Type B pancreatic cell (in vitro differentiated cells): ENCODE results near the gene TOLLIP. TPM values are rescaled to one million over a fixed set of nuclear protein-coding genes. Genes with fewer than 3 reads are reported as not detected.
"Not testable (repeated sequence)": the region's sequence is repeated elsewhere in the genome, so short reads cannot be mapped to it uniquely, and the experiment has no call there.

Source experiments
- DNase-seq: peaks from one replicate; pipeline ENCODE4 v3.0.0; 2021; ENCODE audit warnings: mixed read lengths; ENCODE audit not compliant: unreplicated experiment; ENCODE audit errors: extremely low spot score
- H3K27ac Mint-ChIP-seq: 2 replicates; pipeline ENCODE4 v1.8.0; 2021; ENCODE audit warnings: mild to moderate bottlenecking, mixed read lengths
- H3K27me3 Mint-ChIP-seq: 2 replicates; pipeline ENCODE4 v1.8.0; 2021; ENCODE audit warnings: mixed read lengths
- H3K36me3 Mint-ChIP-seq: 2 replicates; pipeline ENCODE4 v1.8.0; 2021; ENCODE audit warnings: mixed read lengths
- H3K4me1 Mint-ChIP-seq: one replicate; pipeline ENCODE4 v1.8.0; 2021; ENCODE audit warnings: mixed read lengths; ENCODE audit not compliant: unreplicated experiment
- H3K4me3 Mint-ChIP-seq: 2 replicates; pipeline ENCODE4 v1.8.0; 2021; ENCODE audit warnings: mild to moderate bottlenecking, mixed read lengths
- H3K9me3 Mint-ChIP-seq: 2 replicates; pipeline ENCODE4 v1.8.0; 2021; ENCODE audit warnings: mixed read lengths
- CTCF ChIP-seq: fragments of 200-600 bp; sonication (generic); conservative IDR thresholded peaks from 2 replicates; pipeline ENCODE4 v1.5.0; 2021; ENCODE audit warnings: antibody characterized with exemption, mild to moderate bottlenecking
- total RNA-seq: library from RNA; stranded (reverse); gene quantifications from 2 replicates; pipeline ENCODE4 v1.2.1, GENCODE V29; 2021; ENCODE audit warnings: low replicate concordance

Gene TOLLIP
- total RNA-seq, 1 donor from 2014 or later = 49.2 TPM

GRCh38 chr11:1270476-1270875 lies 39.0 kb downstream of the TOLLIP start:
- Mint-ChIP-seq H3K4me3 (no peak overlapping the region), H3K4me1 (peaks cover 6% of the 10 kb centered on the region), H3K27me3 (no peaks in the 10 kb centered on the region), H3K36me3 (peaks cover 3% of the 10 kb centered on the region), H3K9me3 (no peaks in the 10 kb centered on the region), H3K27ac (no peak overlapping the region)
- TF ChIP-seq CTCF = no peak
- DNase-seq = no peak

- Mint-ChIP-seq H3K4me1 (peaks cover 6% of the 10 kb centered on the region), H3K27me3 (no peaks in the 10 kb centered on the region), H3K27ac (no peak overlapping the region), H3K9me3 (no peaks in the 10 kb centered on the region), H3K36me3 (peaks cover 3% of the 10 kb centered on the region), H3K4me3 (no peak overlapping the region)
- DNase-seq = no peak
- TF ChIP-seq CTCF = no peak
Measured at GRCh38 chr11:1269957-1270356, 39.5 kb downstream of the TOLLIP start.

GRCh38 chr11:1267441-1268100 lies 41.9 kb downstream of the TOLLIP start:
- H3K36me3 Mint-ChIP-seq = peaks cover 6% of the 10 kb centered on the region
- TF ChIP-seq CTCF = no peak
- no peak overlapping the region for H3K4me3 Mint-ChIP-seq
- no peak overlapping the region for H3K27ac Mint-ChIP-seq
- peaks cover 5% of the 10 kb centered on the region for H3K9me3 Mint-ChIP-seq
- H3K27me3 Mint-ChIP-seq = peaks cover 3% of the 10 kb centered on the region
- DNase-seq = no peak
- H3K4me1 Mint-ChIP-seq = peaks cover 15% of the 10 kb centered on the region

GRCh38 chr11:1266976-1267375 lies 42.5 kb downstream of the TOLLIP start:
- H3K36me3 Mint-ChIP-seq, H3K9me3 Mint-ChIP-seq, H3K4me3 Mint-ChIP-seq, H3K27me3 Mint-ChIP-seq, H3K27ac Mint-ChIP-seq, DNase-seq: not testable (repeated sequence)
- peaks cover 16% of the 10 kb centered on the region for H3K4me1 Mint-ChIP-seq

- H3K27me3 Mint-ChIP-seq, H3K4me1 Mint-ChIP-seq, H3K27ac Mint-ChIP-seq, DNase-seq, H3K9me3 Mint-ChIP-seq, H3K36me3 Mint-ChIP-seq, H3K4me3 Mint-ChIP-seq: not testable (repeated sequence)
Measured at GRCh38 chr11:1265480-1265879, 44.0 kb downstream of the TOLLIP start.

GRCh38 chr11:1264444-1264843 lies 45.0 kb downstream of the TOLLIP start:
- H3K4me3 Mint-ChIP-seq = peak overlapping the region; percentile 21
- not testable (repeated sequence) for H3K9me3 Mint-ChIP-seq, H3K36me3 Mint-ChIP-seq, H3K27me3 Mint-ChIP-seq, H3K4me1 Mint-ChIP-seq, DNase-seq
- H3K27ac Mint-ChIP-seq = peak overlapping the region; percentile 71
- TF ChIP-seq CTCF = peak; percentile 64

GRCh38 chr11:1263010-1263409 lies 46.4 kb downstream of the TOLLIP start:
- peaks cover 4% of the 10 kb centered on the region for H3K36me3 Mint-ChIP-seq

More at GRCh38 chr11:1263010-1263409, 46.4 kb downstream of the TOLLIP start:
- Mint-ChIP-seq H3K27ac (peak overlapping the region; percentile 55), H3K9me3 (peaks cover 5% of the 10 kb centered on the region), H3K4me3 (peak overlapping the region; percentile 81), H3K27me3 (peaks cover 3% of the 10 kb centered on the region), H3K4me1 (peaks cover 10% of the 10 kb centered on the region)
- DNase-seq = no peak
- TF ChIP-seq CTCF = no peak
